AG09309 (cell line): ENCODE results near the gene SVBP.
A peak's percentile ranks its signal among the peaks of the same experiment; 100 is the strongest.
"Not testable (repeated sequence)": the region's sequence is repeated elsewhere in the genome, so short reads cannot be mapped to it uniquely, and the experiment has no call there.

Experiments used
- DNase-seq: peaks from one replicate; pipeline ENCODE4 v3.0.0-alpha.2; 2010; ENCODE audit warnings: low read depth
- H3K4me3 ChIP-seq: 2 replicates; pipeline ENCODE4 v1.5.1; 2011; ENCODE audit warnings: mild to moderate bottlenecking, low read depth, low read length, moderate library complexity; ENCODE audit not compliant: control insufficient read depth
- CTCF ChIP-seq: IDR thresholded peaks from 2 replicates; pipeline ENCODE4 v1.5.1; 2011; ENCODE audit warnings: mild to moderate bottlenecking, low read depth, low read length, inconsistent platforms; ENCODE audit not compliant: insufficient read depth, control insufficient read depth; ENCODE audit errors: missing control alignments

SVBP gene

GRCh38 chr1:42820813-42821212 is 3.6 kb upstream of the SVBP start:
- no peak overlapping the region for H3K4me3 ChIP-seq
- no peak for TF ChIP-seq CTCF
- no peak for DNase-seq

- H3K4me3 ChIP-seq, result no peak overlapping the region
- DNase-seq, result no peak
- no peak for TF ChIP-seq CTCF
Measured at GRCh38 chr1:42817976-42818375, 779 bp upstream of the SVBP start.

- peak overlapping the region; percentile 48 for H3K4me3 ChIP-seq
- no peak for TF ChIP-seq CTCF
- no peak for DNase-seq
Measured at GRCh38 chr1:42817440-42817767, 207 bp upstream of the SVBP start.

- no peak for TF ChIP-seq CTCF
- no peak for DNase-seq
- H3K4me3 ChIP-seq, result peak overlapping the region; percentile 87
Measured at GRCh38 chr1:42815941-42816584, 1.1 kb downstream of the SVBP start.

GRCh38 chr1:42814815-42815214 is 2.4 kb downstream of the SVBP start:
- H3K4me3 ChIP-seq, DNase-seq: not testable (repeated sequence)

- no peak overlapping the region for H3K4me3 ChIP-seq
- no peak for DNase-seq
- TF ChIP-seq CTCF, result no peak
Measured at GRCh38 chr1:42807056-42807668, 10.0 kb downstream of the SVBP start.

GRCh38 chr1:42806593-42806992 is 10.6 kb downstream of the SVBP start:
- no peak for TF ChIP-seq CTCF
- no peak for DNase-seq
- no peak overlapping the region for H3K4me3 ChIP-seq
